Testis (tissue), 5 donors: ENCODE results near the gene ERO1A. TPM values are rescaled to one million over a fixed set of nuclear protein-coding genes. Genes with fewer than 3 reads are reported as not detected.

Source experiments
- DNase-seq: peaks from one replicate; pipeline ENCODE4 v3.0.0-alpha.2; 2019
- H3K27ac ChIP-seq, 2 donors: fragments of 200-600 bp; sonication (generic); one replicate each; pipeline ENCODE4 v1.5.1; 2019
- H3K27me3 ChIP-seq: fragments of 200-600 bp; sonication (generic); one replicate; pipeline ENCODE4 v1.5.1; 2019
- H3K36me3 ChIP-seq: fragments of 200-600 bp; sonication (generic); one replicate; pipeline ENCODE4 v1.5.1; 2017; ENCODE audit warnings: low read depth; ENCODE audit errors: missing control alignments
- H3K4me1 ChIP-seq: fragments of 200-600 bp; sonication (generic); one replicate; pipeline ENCODE4 v1.5.1; 2019
- H3K4me3 ChIP-seq, 2 donors: fragments of 200-600 bp; sonication (generic); one replicate each; pipeline ENCODE4 v1.5.1; 2017 to 2019
- H3K9me3 ChIP-seq: fragments of 200-600 bp; sonication (generic); one replicate; pipeline ENCODE4 v1.5.1; 2017
- POLR2A ChIP-seq: fragments of 450-650 bp; IDR thresholded peaks from one replicate; pipeline ENCODE4 v1.6.1; 2017; ENCODE audit warnings: antibody characterized with exemption, mild to moderate bottlenecking, moderate library complexity
- WGBS, 2 donors: methylation state at CpG; one replicate each; pipeline ENCODE4 v1.1.5; 2018; 5-methylcytosine and 5-hydroxymethylcytosine counted together
- intact Hi-C: fragments of 100-400 bp; cut with DNase I; formaldehyde crosslinking; loops from one replicate; pipeline ENCODE4 v1.15.1; 2023; ENCODE audit warnings: low total_unique reads
- long read RNA-seq, 2 donors: transcript quantifications; one replicate each; lab custom pipeline, GENCODE V29; 2026
- polyA plus RNA-seq: library from polyadenylated mRNA; stranded (reverse); fragments of 350-450 nt; fragmentation: Illumina TruSeq; extraction: RNeasy Lipid Tissue Mini Kit (QIAGEN cat#74804); gene quantifications from one replicate; pipeline ENCODE4 v1.2.3, GENCODE V29; 2014; ENCODE audit warnings: low read depth, low replicate concordance; ENCODE audit not compliant: insufficient read depth
- total RNA-seq, 2 donors: library from RNA; depleted of rRNA; stranded (reverse); fragments of >200 nt; gene quantifications; one replicate each; pipeline ENCODE4 v1.2.3, GENCODE V29; 2016
- TF ChIP-seq, protein P1 (sequence below), 3 experiments: fragments of 450-650 bp in 2 of 3; fragments of 200-600 bp in 1 of 3; sonication (generic) in 1 of 3; IDR thresholded peaks; one replicate each; pipeline ENCODE4 v1.5.1; 2016 to 2019; ENCODE audit warnings: antibody characterized with exemption in 3 of 3, mild to moderate bottlenecking in 2 of 3, moderate library complexity in 1 of 3

Gene ERO1A, protein sequence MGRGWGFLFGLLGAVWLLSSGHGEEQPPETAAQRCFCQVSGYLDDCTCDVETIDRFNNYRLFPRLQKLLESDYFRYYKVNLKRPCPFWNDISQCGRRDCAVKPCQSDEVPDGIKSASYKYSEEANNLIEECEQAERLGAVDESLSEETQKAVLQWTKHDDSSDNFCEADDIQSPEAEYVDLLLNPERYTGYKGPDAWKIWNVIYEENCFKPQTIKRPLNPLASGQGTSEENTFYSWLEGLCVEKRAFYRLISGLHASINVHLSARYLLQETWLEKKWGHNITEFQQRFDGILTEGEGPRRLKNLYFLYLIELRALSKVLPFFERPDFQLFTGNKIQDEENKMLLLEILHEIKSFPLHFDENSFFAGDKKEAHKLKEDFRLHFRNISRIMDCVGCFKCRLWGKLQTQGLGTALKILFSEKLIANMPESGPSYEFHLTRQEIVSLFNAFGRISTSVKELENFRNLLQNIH
- 10 to 100 TPM; 26.6 to 27.7 TPM for total RNA-seq
- 11.0 TPM for polyA plus RNA-seq
- long read RNA-seq, donor 1, partial matches to known transcripts, result 193 of 204 reads
- long read RNA-seq, donor 1, other reads (novel, unspliced or antisense), result 10 of 204 reads
- long read RNA-seq, donor 2, partial matches to known transcripts, result 0 of 6 reads
- long read RNA-seq, donor 2, other reads (novel, unspliced or antisense), result 6 of 6 reads

DNA sequence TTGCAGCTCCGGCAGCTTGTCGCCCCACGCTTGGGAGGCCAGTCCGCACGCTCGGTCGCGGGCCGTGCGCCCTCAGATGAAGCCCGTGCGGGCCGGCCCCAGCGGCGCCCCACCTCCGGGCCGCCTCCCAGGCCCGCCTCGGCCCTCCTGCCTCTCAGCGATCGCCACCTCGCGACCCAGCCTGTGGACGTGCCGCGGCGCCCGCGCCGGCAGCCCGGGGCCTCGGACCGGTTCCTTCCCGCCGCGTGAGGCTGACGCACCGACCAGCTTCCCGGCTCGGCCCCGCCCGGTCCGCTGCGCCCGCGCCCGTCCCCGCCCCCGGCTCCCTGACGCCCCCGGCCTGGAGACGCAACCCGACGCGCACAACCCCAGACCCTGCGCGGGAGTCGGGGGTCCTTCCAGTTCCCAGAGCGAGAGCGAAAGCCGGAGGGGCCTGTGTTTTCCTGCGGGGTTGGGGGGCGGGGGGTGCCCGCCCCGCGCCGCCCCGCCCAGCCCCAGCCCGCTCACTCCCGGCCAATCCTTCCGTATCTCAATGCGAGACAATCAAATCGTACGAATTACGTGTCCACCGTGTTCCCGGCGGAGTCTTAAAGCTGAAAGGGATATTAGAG, at the start of gene ERO1A:
ERO1A (minus strand) TSS at position 78 of the 611 bp plus-strand sequence; CDS start at position 1, 77 bp downstream.
- WGBS, 2 donors, result 0 to 1% methylated on average over 20 to 72 of the region's 78 CpGs
- intact Hi-C loops, result no loop called here
- Histone ChIP-seq H3K36me3 (no peaks in the 10 kb centered on the region), H3K4me1 (peaks cover 9% of the 10 kb centered on the region), H3K4me3 (peak within 1 kb of the TSS; percentile 73 to 87), H3K27ac (peak within 1 kb of the TSS; percentile 93 to 96), H3K27me3 (no peaks in the 10 kb centered on the region), H3K9me3 (no peaks in the 10 kb centered on the region)
- no peak for TF ChIP-seq POLR2A
- TF ChIP-seq, protein P1, sequence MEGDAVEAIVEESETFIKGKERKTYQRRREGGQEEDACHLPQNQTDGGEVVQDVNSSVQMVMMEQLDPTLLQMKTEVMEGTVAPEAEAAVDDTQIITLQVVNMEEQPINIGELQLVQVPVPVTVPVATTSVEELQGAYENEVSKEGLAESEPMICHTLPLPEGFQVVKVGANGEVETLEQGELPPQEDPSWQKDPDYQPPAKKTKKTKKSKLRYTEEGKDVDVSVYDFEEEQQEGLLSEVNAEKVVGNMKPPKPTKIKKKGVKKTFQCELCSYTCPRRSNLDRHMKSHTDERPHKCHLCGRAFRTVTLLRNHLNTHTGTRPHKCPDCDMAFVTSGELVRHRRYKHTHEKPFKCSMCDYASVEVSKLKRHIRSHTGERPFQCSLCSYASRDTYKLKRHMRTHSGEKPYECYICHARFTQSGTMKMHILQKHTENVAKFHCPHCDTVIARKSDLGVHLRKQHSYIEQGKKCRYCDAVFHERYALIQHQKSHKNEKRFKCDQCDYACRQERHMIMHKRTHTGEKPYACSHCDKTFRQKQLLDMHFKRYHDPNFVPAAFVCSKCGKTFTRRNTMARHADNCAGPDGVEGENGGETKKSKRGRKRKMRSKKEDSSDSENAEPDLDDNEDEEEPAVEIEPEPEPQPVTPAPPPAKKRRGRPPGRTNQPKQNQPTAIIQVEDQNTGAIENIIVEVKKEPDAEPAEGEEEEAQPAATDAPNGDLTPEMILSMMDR (IDR thresholded peaks at IDR 0.05), result no peak
- peak; percentile 89 for DNase-seq

DNA sequence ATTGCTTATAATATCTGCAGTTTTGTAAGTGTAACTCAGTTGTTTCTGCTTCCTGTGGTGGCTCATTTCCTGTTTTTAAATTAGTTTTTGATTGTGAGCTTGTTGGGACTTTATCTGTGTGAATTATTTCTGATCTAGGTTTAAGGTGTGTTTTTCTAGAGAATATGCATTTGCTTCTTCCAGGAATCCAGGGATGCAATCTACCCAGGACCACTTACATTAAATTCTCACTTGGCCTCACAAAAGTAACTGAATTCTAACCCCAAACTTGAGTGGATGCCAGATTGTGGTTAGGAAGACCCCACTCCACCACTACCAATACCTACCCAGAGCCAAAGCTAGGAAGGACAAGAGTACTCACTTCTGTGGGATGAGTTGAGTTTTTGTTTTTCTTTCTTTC, 46.5 kb upstream of the ERO1A start:
- H3K27ac ChIP-seq, result peak overlapping the region in 1 of 2 donors; percentile 18
- intact Hi-C loops, result no loop called here
- TF ChIP-seq, protein P1 (IDR thresholded peaks at IDR 0.05), result no peak
- no peak for TF ChIP-seq POLR2A

DNA sequence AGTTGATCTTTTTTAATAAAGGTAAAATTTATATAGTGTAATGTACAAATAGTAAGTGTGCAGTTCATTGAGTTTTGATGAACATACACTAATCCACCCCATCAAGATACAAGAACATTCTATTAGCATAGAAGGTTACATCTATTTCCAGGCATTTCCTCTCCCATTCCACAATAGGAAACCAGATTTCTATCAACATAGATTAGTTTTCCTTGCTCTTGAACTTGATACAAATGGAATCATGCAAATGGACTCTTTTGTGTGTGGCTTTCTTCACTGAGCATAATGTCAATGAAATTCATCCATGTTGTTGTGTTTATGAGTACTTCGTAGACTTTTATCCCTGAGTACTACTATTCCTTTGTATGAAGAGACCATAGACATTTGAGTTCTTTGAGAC, 45.4 kb upstream of the ERO1A start:
- WGBS, 2 donors, result 90 to 98% methylated on average over 1 of the region's 1 CpG
- Histone ChIP-seq H3K36me3 (no peaks in the 10 kb centered on the region), H3K9me3 (no peaks in the 10 kb centered on the region), H3K4me1 (no peaks in the 10 kb centered on the region), H3K4me3 (no peak overlapping the region), H3K27me3 (no peaks in the 10 kb centered on the region), H3K27ac (no peak overlapping the region)
- no peak for DNase-seq
- no peak for TF ChIP-seq POLR2A
- TF ChIP-seq, protein P1 (IDR thresholded peaks at IDR 0.05), result no peak
- intact Hi-C loops, result no loop called here

More for the DNA sequence above, 46.5 kb upstream of the ERO1A start:
- no peak overlapping the region for H3K4me3 ChIP-seq
- no peaks in the 10 kb centered on the region for H3K4me1 ChIP-seq
- H3K36me3 ChIP-seq, result no peaks in the 10 kb centered on the region
- DNase-seq, result no peak
- no peaks in the 10 kb centered on the region for H3K27me3 ChIP-seq
- no peaks in the 10 kb centered on the region for H3K9me3 ChIP-seq

DNA sequence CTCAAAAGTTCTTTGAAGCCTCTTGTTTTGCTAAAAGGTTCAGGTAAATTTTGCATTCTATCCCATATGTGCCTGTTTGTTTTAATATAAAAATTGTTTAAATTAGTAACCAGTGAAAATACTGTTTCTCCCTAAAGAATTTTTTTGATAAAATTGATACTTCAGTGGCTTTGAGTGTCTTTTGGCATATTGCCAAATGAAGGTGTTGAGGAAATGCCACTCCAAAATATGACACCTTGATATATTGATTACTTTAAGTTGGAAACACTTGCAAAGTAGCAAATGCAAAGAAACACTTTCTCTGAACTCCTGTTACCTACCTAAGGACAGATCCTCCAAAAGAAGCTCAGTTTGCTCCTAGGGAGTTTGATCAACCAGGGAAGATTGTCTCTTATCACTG, 43.1 kb upstream of the ERO1A start:
- no peaks in the 10 kb centered on the region for H3K27me3 ChIP-seq
- no peak overlapping the region for H3K27ac ChIP-seq
- H3K9me3 ChIP-seq, result no peaks in the 10 kb centered on the region
- H3K4me3 ChIP-seq, result no peak overlapping the region
- H3K36me3 ChIP-seq, result no peaks in the 10 kb centered on the region
- no peak for DNase-seq
- intact Hi-C loops, result no loop called here
- no peak for TF ChIP-seq POLR2A
- TF ChIP-seq, protein P1 (IDR thresholded peaks at IDR 0.05), result no peak
- no peaks in the 10 kb centered on the region for H3K4me1 ChIP-seq
